Neuron (in vitro differentiated cells): ENCODE data around the gene CATSPERE.
"Not testable (repeated sequence)": the region's sequence is repeated elsewhere in the genome, so short reads cannot be mapped to it uniquely, and the experiment has no call there.

Experiments
- H2AFZ ChIP-seq: one replicate; pipeline ENCODE4 v1.6.1; 2013; ENCODE audit warnings: low read depth, mild to moderate bottlenecking, inconsistent platforms, low read length, moderate library complexity
- H3K27me3 ChIP-seq: one replicate; pipeline ENCODE4 v1.6.1; 2013; ENCODE audit warnings: low read length; ENCODE audit not compliant: insufficient read depth
- H3K36me3 ChIP-seq: one replicate; pipeline ENCODE4 v1.6.1; 2013; ENCODE audit warnings: low read length; ENCODE audit not compliant: insufficient read depth
- H3K4me1 ChIP-seq: one replicate; pipeline ENCODE4 v1.6.1; 2013; ENCODE audit warnings: low read length; ENCODE audit not compliant: insufficient read depth
- H3K4me3 ChIP-seq: 2 replicates; pipeline ENCODE4 v1.5.1; 2013; ENCODE audit warnings: mild to moderate bottlenecking, low read length, moderate library complexity
- H3K9me3 ChIP-seq: one replicate; pipeline ENCODE4 v1.6.1; 2013; ENCODE audit warnings: low read length

CATSPERE gene

GRCh38 chr1:244672946-244673682 lies 212.0 kb downstream of the CATSPERE start:
- no peak overlapping the region for H2AFZ ChIP-seq
- no peak overlapping the region for H3K4me3 ChIP-seq
- H3K27me3 ChIP-seq = no peaks in the 10 kb centered on the region
- H3K36me3 ChIP-seq = peaks cover 3% of the 10 kb centered on the region
- H3K9me3 ChIP-seq = peaks cover 5% of the 10 kb centered on the region
- no peaks in the 10 kb centered on the region for H3K4me1 ChIP-seq

GRCh38 chr1:244674446-244674845 lies 213.4 kb downstream of the CATSPERE start:
- Histone ChIP-seq H3K9me3 (peaks cover 5% of the 10 kb centered on the region), H3K4me3 (no peak overlapping the region), H2AFZ (no peak overlapping the region), H3K27me3 (no peaks in the 10 kb centered on the region), H3K4me1 (no peaks in the 10 kb centered on the region), H3K36me3 (peaks cover 3% of the 10 kb centered on the region)

- Histone ChIP-seq H3K27me3 (no peaks in the 10 kb centered on the region), H3K4me1 (no peaks in the 10 kb centered on the region), H3K9me3 (peaks cover 5% of the 10 kb centered on the region), H3K36me3 (peaks cover 3% of the 10 kb centered on the region), H2AFZ (no peak overlapping the region), H3K4me3 (no peak overlapping the region)
Measured at GRCh38 chr1:244675167-244675566, 214.1 kb downstream of the CATSPERE start.

- Histone ChIP-seq H3K27me3 (no peaks in the 10 kb centered on the region), H3K4me3 (no peak overlapping the region), H2AFZ (no peak overlapping the region), H3K9me3 (no peaks in the 10 kb centered on the region), H3K4me1 (no peaks in the 10 kb centered on the region), H3K36me3 (peaks cover 4% of the 10 kb centered on the region)
Measured at GRCh38 chr1:244678697-244679096, 217.6 kb downstream of the CATSPERE start.

GRCh38 chr1:244680667-244681066 lies 219.6 kb downstream of the CATSPERE start:
- Histone ChIP-seq H3K4me3 (no peak overlapping the region), H3K9me3 (no peaks in the 10 kb centered on the region)

GRCh38 chr1:244682087-244682486 lies 221.0 kb downstream of the CATSPERE start:
- H2AFZ ChIP-seq, H3K4me3 ChIP-seq, H3K4me1 ChIP-seq, H3K9me3 ChIP-seq, H3K27me3 ChIP-seq, H3K36me3 ChIP-seq: not testable (repeated sequence)

More at GRCh38 chr1:244680667-244681066, 219.6 kb downstream of the CATSPERE start:
- Histone ChIP-seq H3K4me1 (no peaks in the 10 kb centered on the region), H2AFZ (no peak overlapping the region), H3K36me3 (peaks cover 4% of the 10 kb centered on the region), H3K27me3 (no peaks in the 10 kb centered on the region)
